HepG2 (cell line): ENCODE results near the gene INO80C. TPM values are rescaled to one million over a fixed set of nuclear protein-coding genes. Genes with fewer than 3 reads are reported as not detected.

Source experiments
- SIX1 ChIP-seq: sonication (generic); formaldehyde crosslinking; IDR thresholded peaks from 2 replicates; pipeline ENCODE4 v1.4.0; 2020; ENCODE audit warnings: missing genetic modification reagents, borderline replicate concordance
- ZZZ3 ChIP-seq: sonication (generic); formaldehyde crosslinking; IDR thresholded peaks from 2 replicates; pipeline ENCODE4 v1.4.0; 2020; ENCODE audit warnings: missing genetic modification reagents, mild to moderate bottlenecking, borderline replicate concordance
- polyA plus RNA-seq, 8 experiments: library from polyadenylated mRNA; depleted of rRNA in 3 of 8; stranded (reverse) in 7 of 8; unstranded in 1 of 8; fragments of >200 nt; fragmentation: Illumina TruSeq in 4 of 8; extraction: Trizol in 4 of 8; gene quantifications; 2 replicates each; pipeline versions ENCODE4 v1.2.1 to v1.2.3, GENCODE V29; 2011 to 2016; ENCODE audit warnings: low read depth in 4 of 8, missing spikeins in 1 of 8, mixed read lengths in 1 of 8; ENCODE audit not compliant: insufficient read depth in 1 of 8
- total RNA-seq, 5 experiments: library from RNA; depleted of rRNA; stranded (reverse); fragments of >200 nt; fragmentation: Illumina TruSeq; extraction: Trizol; gene quantifications; 2 replicates each; pipeline ENCODE4 v1.2.3, GENCODE V29; 2016; ENCODE audit warnings: low read depth in 1 of 5
- TF ChIP-seq, protein P1 (sequence below): sonication (generic); formaldehyde crosslinking; IDR thresholded peaks from 2 replicates; pipeline ENCODE4 v1.5.0; 2020; ENCODE audit warnings: mild to moderate bottlenecking, missing genetic modification reagents
- TF ChIP-seq, protein P2 (sequence below): sonication (generic); formaldehyde crosslinking; IDR thresholded peaks from 2 replicates; pipeline ENCODE4 v1.9.0; 2021; ENCODE audit warnings: mild to moderate bottlenecking, missing genetic modification reagents
- TF ChIP-seq, protein P3 (sequence below): sonication (generic); formaldehyde crosslinking; IDR thresholded peaks from 2 replicates; pipeline ENCODE4 v1.4.0; 2020; ENCODE audit warnings: mild to moderate bottlenecking, missing genetic modification reagents

INO80C gene
- total and polyA plus RNA-seq, 2 of the 13 experiments (the other 11 are each of a cell fraction or from before 2014, with no cell fraction given), result 8.2 to 15.4 TPM

DNA sequence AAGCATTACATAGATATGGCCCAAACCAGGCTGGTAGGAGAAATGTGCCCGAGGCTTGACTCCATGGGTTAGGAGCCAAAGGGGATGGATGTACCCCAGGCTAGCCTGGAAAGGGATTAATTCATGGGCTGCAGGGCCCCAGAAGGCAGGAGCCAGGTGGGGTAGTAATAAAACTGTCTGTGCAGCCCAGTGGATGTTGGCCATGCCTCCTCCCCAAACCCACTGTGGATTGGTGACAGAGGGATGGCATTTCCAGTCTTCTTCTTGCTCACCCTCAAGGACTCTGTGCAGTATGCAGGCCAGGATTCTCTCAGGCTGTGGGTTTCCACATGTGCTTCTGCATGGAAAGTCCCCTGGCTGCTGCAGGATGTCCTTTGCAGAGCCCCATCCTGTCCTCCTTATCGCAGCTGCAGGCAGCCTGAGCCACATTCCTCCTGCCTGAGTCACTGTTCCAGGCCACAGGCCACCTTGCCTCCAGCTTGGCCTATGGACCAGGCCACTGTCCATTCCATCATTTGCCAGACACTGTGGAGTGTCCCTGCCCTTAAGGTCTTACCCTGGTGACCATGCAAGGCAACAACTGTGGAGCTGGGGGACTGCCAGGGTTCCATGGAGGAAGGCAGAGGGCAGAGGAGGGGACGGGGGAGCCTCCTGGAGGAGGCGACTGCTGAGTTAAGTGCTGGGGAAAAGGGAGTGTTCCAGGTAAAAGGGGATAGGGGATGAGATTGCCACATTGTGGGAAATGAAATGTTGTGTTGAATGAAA lies 38.9 kb downstream of the INO80C start (continued):
- TF ChIP-seq, protein P1, sequence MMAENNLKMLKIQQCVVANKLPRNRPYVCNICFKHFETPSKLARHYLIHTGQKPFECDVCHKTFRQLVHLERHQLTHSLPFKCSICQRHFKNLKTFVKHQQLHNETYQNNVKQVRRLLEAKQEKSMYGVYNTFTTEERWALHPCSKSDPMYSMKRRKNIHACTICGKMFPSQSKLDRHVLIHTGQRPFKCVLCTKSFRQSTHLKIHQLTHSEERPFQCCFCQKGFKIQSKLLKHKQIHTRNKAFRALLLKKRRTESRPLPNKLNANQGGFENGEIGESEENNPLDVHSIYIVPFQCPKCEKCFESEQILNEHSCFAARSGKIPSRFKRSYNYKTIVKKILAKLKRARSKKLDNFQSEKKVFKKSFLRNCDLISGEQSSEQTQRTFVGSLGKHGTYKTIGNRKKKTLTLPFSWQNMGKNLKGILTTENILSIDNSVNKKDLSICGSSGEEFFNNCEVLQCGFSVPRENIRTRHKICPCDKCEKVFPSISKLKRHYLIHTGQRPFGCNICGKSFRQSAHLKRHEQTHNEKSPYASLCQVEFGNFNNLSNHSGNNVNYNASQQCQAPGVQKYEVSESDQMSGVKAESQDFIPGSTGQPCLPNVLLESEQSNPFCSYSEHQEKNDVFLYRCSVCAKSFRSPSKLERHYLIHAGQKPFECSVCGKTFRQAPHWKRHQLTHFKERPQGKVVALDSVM (CRISPR knock-in tag), result no peak
- TF ChIP-seq, protein P2, sequence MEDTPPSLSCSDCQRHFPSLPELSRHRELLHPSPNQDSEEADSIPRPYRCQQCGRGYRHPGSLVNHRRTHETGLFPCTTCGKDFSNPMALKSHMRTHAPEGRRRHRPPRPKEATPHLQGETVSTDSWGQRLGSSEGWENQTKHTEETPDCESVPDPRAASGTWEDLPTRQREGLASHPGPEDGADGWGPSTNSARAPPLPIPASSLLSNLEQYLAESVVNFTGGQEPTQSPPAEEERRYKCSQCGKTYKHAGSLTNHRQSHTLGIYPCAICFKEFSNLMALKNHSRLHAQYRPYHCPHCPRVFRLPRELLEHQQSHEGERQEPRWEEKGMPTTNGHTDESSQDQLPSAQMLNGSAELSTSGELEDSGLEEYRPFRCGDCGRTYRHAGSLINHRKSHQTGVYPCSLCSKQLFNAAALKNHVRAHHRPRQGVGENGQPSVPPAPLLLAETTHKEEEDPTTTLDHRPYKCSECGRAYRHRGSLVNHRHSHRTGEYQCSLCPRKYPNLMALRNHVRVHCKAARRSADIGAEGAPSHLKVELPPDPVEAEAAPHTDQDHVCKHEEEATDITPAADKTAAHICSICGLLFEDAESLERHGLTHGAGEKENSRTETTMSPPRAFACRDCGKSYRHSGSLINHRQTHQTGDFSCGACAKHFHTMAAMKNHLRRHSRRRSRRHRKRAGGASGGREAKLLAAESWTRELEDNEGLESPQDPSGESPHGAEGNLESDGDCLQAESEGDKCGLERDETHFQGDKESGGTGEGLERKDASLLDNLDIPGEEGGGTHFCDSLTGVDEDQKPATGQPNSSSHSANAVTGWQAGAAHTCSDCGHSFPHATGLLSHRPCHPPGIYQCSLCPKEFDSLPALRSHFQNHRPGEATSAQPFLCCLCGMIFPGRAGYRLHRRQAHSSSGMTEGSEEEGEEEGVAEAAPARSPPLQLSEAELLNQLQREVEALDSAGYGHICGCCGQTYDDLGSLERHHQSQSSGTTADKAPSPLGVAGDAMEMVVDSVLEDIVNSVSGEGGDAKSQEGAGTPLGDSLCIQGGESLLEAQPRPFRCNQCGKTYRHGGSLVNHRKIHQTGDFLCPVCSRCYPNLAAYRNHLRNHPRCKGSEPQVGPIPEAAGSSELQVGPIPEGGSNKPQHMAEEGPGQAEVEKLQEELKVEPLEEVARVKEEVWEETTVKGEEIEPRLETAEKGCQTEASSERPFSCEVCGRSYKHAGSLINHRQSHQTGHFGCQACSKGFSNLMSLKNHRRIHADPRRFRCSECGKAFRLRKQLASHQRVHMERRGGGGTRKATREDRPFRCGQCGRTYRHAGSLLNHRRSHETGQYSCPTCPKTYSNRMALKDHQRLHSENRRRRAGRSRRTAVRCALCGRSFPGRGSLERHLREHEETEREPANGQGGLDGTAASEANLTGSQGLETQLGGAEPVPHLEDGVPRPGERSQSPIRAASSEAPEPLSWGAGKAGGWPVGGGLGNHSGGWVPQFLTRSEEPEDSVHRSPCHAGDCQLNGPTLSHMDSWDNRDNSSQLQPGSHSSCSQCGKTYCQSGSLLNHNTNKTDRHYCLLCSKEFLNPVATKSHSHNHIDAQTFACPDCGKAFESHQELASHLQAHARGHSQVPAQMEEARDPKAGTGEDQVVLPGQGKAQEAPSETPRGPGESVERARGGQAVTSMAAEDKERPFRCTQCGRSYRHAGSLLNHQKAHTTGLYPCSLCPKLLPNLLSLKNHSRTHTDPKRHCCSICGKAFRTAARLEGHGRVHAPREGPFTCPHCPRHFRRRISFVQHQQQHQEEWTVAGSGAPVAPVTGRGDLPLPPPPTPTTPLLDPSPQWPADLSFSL (CRISPR knock-in tag), result no peak
- TF ChIP-seq ZZZ3 (CRISPR knock-in tag) (no peak), SIX1 (no peak)
- TF ChIP-seq, protein P3, sequence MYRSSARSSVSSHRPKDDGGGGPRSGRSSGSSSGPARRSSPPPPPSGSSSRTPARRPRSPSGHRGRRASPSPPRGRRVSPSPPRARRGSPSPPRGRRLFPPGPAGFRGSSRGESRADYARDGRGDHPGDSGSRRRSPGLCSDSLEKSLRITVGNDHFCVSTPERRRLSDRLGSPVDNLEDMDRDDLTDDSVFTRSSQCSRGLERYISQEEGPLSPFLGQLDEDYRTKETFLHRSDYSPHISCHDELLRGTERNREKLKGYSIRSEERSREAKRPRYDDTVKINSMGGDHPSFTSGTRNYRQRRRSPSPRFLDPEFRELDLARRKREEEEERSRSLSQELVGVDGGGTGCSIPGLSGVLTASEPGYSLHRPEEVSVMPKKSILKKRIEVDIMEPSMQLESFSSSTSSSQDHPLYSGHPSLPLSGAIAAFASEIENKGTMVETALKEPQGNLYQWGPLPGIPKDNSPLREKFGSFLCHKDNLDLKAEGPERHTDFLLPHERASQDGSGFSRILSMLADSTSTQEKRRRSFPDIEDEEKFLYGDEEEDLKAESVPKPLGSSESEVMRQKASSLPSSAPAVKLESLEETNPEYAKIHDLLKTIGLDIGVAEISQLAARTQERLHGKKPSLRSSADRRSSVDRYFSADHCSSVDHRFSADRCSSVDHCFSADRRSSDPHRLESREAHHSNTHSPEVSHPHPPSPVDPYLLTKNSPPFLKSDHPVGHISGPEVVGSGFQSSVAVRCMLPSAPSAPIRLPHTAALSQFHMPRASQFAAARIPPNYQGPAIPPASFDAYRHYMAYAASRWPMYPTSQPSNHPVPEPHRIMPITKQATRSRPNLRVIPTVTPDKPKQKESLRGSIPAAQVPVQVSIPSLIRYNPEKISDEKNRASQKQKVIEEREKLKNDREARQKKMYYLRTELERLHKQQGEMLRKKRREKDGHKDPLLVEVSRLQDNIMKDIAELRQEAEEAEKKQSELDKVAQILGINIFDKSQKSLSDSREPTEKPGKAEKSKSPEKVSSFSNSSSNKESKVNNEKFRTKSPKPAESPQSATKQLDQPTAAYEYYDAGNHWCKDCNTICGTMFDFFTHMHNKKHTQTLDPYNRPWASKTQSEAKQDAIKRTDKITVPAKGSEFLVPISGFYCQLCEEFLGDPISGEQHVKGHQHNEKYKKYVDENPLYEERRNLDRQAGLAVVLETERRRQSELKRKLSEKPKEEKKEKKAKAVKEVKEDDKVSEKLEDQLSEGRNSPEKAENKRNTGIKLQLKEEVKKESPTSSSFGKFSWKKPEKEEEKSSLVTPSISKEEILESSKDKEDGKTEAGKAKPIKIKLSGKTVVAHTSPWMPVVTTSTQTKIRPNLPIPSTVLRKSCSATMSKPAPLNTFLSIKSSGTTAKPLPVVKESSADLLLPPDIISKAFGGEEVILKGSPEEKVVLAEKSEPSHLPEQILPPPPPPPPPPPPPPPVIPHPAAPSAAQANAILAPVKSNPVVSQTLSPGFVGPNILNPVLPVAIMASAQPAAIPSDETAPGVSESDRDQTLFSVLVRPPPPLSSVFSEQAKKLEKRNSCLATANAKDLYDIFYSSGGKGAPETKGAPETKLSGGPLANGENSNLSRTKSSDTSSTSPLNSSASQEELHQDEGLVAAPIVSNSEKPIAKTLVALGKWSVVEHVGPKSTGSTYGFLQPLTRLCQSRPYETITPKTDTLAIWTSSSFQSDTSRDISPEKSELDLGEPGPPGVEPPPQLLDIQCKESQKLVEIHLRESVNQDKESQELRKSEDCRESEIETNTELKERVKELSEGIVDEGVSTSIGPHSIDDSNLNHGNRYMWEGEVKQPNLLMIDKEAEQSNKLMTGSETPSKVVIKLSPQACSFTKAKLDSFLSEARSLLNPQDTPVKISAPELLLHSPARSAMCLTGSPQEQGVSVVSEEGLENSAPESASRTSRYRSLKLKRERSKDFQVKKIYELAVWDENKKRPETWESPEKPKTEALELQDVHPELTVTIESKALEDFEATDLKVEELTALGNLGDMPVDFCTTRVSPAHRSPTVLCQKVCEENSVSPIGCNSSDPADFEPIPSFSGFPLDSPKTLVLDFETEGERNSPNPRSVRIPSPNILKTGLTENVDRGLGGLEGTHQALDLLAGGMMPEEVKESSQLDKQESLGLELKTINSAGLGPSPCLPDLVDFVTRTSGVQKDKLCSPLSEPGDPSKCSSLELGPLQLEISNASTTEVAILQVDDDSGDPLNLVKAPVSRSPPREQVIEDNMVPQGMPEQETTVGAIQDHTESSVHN, result no peak
